A673 (cell line): Measurements from ENCODE around the gene GRB7. TPM values are rescaled to one million over a fixed set of nuclear protein-coding genes. Genes with fewer than 3 reads are reported as not detected.
"Not testable (repeated sequence)": the region's sequence is repeated elsewhere in the genome, so short reads cannot be mapped to it uniquely, and the experiment has no call there.

ENCODE experiments used
- BruUV-seq: library from RNA; stranded (reverse); fragments of 400-500 nt; replicated peaks from 2 replicates; lab custom pipeline; 2021; lab: Mats Ljungman, UMichigan
- CTCF ChIA-PET: fragments of 300-600 bp; sonication (Branson Sonifier 250); formaldehyde crosslinking; loops from one replicate; lab custom pipeline; 2022; ENCODE audit warnings: antibody characterized with exemption; lab: Charles Lee
- POLR2A ChIA-PET: fragments of 300-600 bp; sonication (Branson Sonifier 250); formaldehyde crosslinking; loops from one replicate; lab custom pipeline; 2022; ENCODE audit warnings: antibody characterized with exemption; ENCODE audit not compliant: low non-redundant PET; lab: Charles Lee
- DNase-seq: peaks from one replicate; pipeline ENCODE4 v3.0.0-alpha.2; 2015; ENCODE audit warnings: low spot score
- H3K27ac ChIP-seq: fragments of 200-600 bp; sonication (generic); 2 replicates; pipeline ENCODE4 v1.5.1; 2016; ENCODE audit warnings: mixed run types, low read depth, mild to moderate bottlenecking, mixed read lengths, antibody characterized with exemption, low read length; ENCODE audit not compliant: poor library complexity, severe bottlenecking
- H3K27me3 ChIP-seq: fragments of 200-600 bp; sonication (generic); replicated peaks from 2 replicates; pipeline ENCODE4 v1.6.1; 2017; ENCODE audit warnings: mixed run types, low read depth, mild to moderate bottlenecking, mixed read lengths, antibody characterized with exemption, low read length; ENCODE audit not compliant: insufficient read depth, poor library complexity
- H3K36me3 ChIP-seq: fragments of 200-600 bp; sonication (generic); 2 replicates; pipeline ENCODE4 v1.6.1; 2016; ENCODE audit warnings: mixed run types, mild to moderate bottlenecking, mixed read lengths, antibody characterized with exemption, low read length; ENCODE audit not compliant: insufficient read depth, poor library complexity, severe bottlenecking
- H3K4me1 ChIP-seq: fragments of 200-600 bp; sonication (generic); 2 replicates; pipeline ENCODE4 v1.6.1; 2017; ENCODE audit warnings: mixed run types, mild to moderate bottlenecking, mixed read lengths, antibody characterized with exemption, low read length; ENCODE audit not compliant: insufficient read depth, poor library complexity, severe bottlenecking
- H3K4me3 ChIP-seq: fragments of 200-600 bp; sonication (generic); 2 replicates; pipeline ENCODE4 v1.5.1; 2016; ENCODE audit warnings: low read depth, mixed run types, mild to moderate bottlenecking, mixed read lengths, low read length; ENCODE audit not compliant: poor library complexity, severe bottlenecking
- H3K9me3 ChIP-seq: fragments of 200-600 bp; sonication (generic); 2 replicates; pipeline ENCODE4 v1.6.1; 2016; ENCODE audit warnings: mixed run types, low read depth, mild to moderate bottlenecking, mixed read lengths, antibody characterized with exemption, low read length; ENCODE audit not compliant: poor library complexity, severe bottlenecking
- CTCF ChIP-seq: fragments of 300-800, 200-600 bp; sonication (generic); conservative IDR thresholded peaks from 2 replicates; pipeline ENCODE4 v1.5.1; 2017; ENCODE audit warnings: low read depth, mild to moderate bottlenecking, antibody characterized with exemption, low read length, moderate library complexity, mixed read lengths
- EZH2 ChIP-seq: fragments of 200-600 bp; sonication (generic); IDR thresholded peaks from 2 replicates; pipeline ENCODE4 v1.6.1; 2017; ENCODE audit warnings: borderline replicate concordance, low read depth, mild to moderate bottlenecking, mixed read lengths, antibody characterized with exemption, low read length; ENCODE audit not compliant: poor library complexity, severe bottlenecking
- intact Hi-C: fragments of 100-400 bp; cut with micrococcal nuclease; formaldehyde crosslinking; loops from one replicate; pipeline ENCODE4 v1.10.0; 2022; ENCODE audit not compliant: unreplicated experiment
- total RNA-seq: library from RNA; stranded (reverse); gene quantifications from 2 replicates; pipeline ENCODE4 v1.2.3, GENCODE V29; 2021

Gene GRB7
- total RNA-seq, 1 experiment from 2014 or later: 0.62 TPM

- Histone ChIP-seq H3K27ac (no peak overlapping the region), H3K4me3 (no peak overlapping the region), H3K9me3 (no peaks in the 10 kb centered on the region), H3K4me1 (no peaks in the 10 kb centered on the region), H3K27me3 (peaks cover 4% of the 10 kb centered on the region), H3K36me3 (no peaks in the 10 kb centered on the region)
- intact Hi-C loops: no loop called here
- CTCF ChIA-PET: no interaction called here
- DNase-seq: no peak
- TF ChIP-seq EZH2 (no peak), CTCF (no peak)
- BruUV-seq: no TSS peak
- POLR2A ChIA-PET: no interaction called here
Observed at GRCh38 chr17:39763051-39763820, 25.5 kb downstream of the GRB7 start.

GRCh38 chr17:39764171-39764570 lies 26.4 kb downstream of the GRB7 start:
- H3K36me3 ChIP-seq, H3K9me3 ChIP-seq, H3K4me1 ChIP-seq, BruUV-seq, H3K4me3 ChIP-seq, CTCF ChIA-PET, intact Hi-C loops, POLR2A ChIA-PET, DNase-seq, H3K27ac ChIP-seq, H3K27me3 ChIP-seq: not testable (repeated sequence)

- BruUV-seq: no TSS peak
- no peaks in the 10 kb centered on the region for H3K4me1 ChIP-seq
- TF ChIP-seq EZH2 (no peak), CTCF (no peak)
- POLR2A ChIA-PET: no interaction called here
- no peaks in the 10 kb centered on the region for H3K9me3 ChIP-seq
- intact Hi-C loops: no loop called here
- DNase-seq: no peak
- H3K4me3 ChIP-seq: no peak overlapping the region
- H3K27ac ChIP-seq: no peak overlapping the region
- H3K36me3 ChIP-seq: no peaks in the 10 kb centered on the region
- CTCF ChIA-PET: no interaction called here
- H3K27me3 ChIP-seq: peaks cover 4% of the 10 kb centered on the region
Observed at GRCh38 chr17:39765175-39765574, 27.4 kb downstream of the GRB7 start.

GRCh38 chr17:39765766-39766165 lies 28.0 kb downstream of the GRB7 start:
- Histone ChIP-seq H3K4me1 (no peaks in the 10 kb centered on the region), H3K36me3 (no peaks in the 10 kb centered on the region), H3K4me3 (no peak overlapping the region), H3K27me3 (peaks cover 4% of the 10 kb centered on the region), H3K27ac (no peak overlapping the region), H3K9me3 (no peaks in the 10 kb centered on the region)
- BruUV-seq: no TSS peak
- ChIA-PET POLR2A (no interaction called here), CTCF (no interaction called here)
- intact Hi-C loops: no loop called here
- DNase-seq: no peak
- no peak for TF ChIP-seq CTCF
- no peak for TF ChIP-seq EZH2
